HFFc6 (cell line): ENCODE results near the gene TFEB. TPM values are rescaled to one million over a fixed set of nuclear protein-coding genes. Genes with fewer than 3 reads are reported as not detected.

ENCODE experiments used
- DNase-seq: peaks from one replicate; pipeline ENCODE4 v3.0.0-alpha.2; 2018
- H3K27ac Mint-ChIP-seq: 2 replicates; pipeline ENCODE4 v1.8.0; 2020; ENCODE audit warnings: mild to moderate bottlenecking, mixed read lengths
- H3K27me3 Mint-ChIP-seq: 2 replicates; pipeline ENCODE4 v1.8.0; 2021; ENCODE audit warnings: mild to moderate bottlenecking, moderate library complexity, mixed read lengths; ENCODE audit not compliant: insufficient read depth
- H3K36me3 Mint-ChIP-seq: 2 replicates; pipeline ENCODE4 v1.8.0; 2021; ENCODE audit warnings: low read depth, mixed read lengths
- H3K4me1 Mint-ChIP-seq: 2 replicates; pipeline ENCODE4 v1.8.0; 2020; ENCODE audit warnings: low read depth, mixed read lengths
- H3K4me3 Mint-ChIP-seq: 2 replicates; pipeline ENCODE4 v1.8.0; 2020; ENCODE audit warnings: mild to moderate bottlenecking, moderate library complexity, mixed read lengths
- H3K9me3 Mint-ChIP-seq: 2 replicates; pipeline ENCODE4 v1.8.0; 2020; ENCODE audit warnings: mild to moderate bottlenecking, mixed read lengths
- CTCF ChIP-seq: fragments of 200-600 bp; sonication (generic); IDR thresholded peaks from 2 replicates; pipeline ENCODE4 v1.5.0; 2021; ENCODE audit warnings: antibody characterized with exemption, mild to moderate bottlenecking
- total RNA-seq, 6 experiments: library from RNA; stranded (reverse); fragmentation: NEBNext Ultra II Directional; extraction: Animal tissue kit (Norgen Biotek cat#: 25700); gene quantifications; 2 replicates in 1 of 6; 3 replicates in 5 of 6; pipeline ENCODE4 v1.2.3, GENCODE V29; 2021

TFEB gene
- total RNA-seq, 6 experiments from 2014 or later = 8.7 to 14.2 (median 11.0) TPM

DNA sequence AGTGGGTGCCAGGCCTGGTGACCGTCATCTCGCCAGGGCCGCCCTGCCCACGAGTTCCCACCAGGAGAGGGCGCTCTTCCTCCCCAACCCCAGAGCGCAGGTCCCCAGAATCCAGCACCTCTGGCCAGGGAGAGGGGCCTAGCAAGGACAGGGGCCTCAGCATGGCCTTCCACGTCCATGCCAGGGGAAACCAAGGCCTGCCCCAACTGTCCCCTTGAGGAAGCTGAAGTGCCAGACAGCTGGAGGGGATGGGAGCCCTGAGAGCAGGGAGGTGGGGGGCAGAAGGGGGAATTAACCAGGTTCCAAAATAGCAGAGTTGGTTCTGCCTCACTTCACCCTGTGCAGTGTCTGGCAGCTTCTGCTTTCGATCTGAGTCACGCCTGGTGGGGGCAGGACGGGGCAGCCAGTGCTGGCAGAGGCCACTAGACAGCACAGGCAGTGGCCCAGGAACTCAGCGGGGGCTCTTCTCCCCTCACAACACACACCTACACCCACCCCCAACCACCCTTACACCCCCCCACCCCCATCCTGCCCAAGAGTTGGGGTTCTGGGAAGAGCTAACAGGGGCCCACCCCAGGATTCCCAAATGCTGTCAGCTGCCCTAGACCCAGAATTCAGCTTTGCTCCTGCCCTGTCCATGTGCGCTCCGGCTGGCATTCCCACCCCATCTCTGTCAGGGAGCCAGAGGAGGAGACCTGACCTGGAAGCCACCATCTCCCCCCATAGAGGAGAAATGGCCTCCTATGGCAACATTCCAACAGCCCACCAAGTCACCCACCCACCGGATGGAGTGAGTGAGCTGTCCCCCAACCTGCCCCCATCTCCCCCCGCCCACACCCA lies 29.2 kb downstream of the TFEB start:
- DNase-seq = peak; percentile 70
- no peaks in the 10 kb centered on the region for H3K9me3 Mint-ChIP-seq
- H3K4me3 Mint-ChIP-seq = peak overlapping the region; percentile 42; the same call in 1 of the 2 replicates
- H3K4me1 Mint-ChIP-seq = peaks cover 22% of the 10 kb centered on the region
- peaks cover 2% of the 10 kb centered on the region for H3K27me3 Mint-ChIP-seq
- peak; percentile 90 for TF ChIP-seq CTCF
- H3K36me3 Mint-ChIP-seq = peaks cover 6% of the 10 kb centered on the region; the same call in 1 of the 2 replicates
- peak overlapping the region; percentile 87 for H3K27ac Mint-ChIP-seq

DNA sequence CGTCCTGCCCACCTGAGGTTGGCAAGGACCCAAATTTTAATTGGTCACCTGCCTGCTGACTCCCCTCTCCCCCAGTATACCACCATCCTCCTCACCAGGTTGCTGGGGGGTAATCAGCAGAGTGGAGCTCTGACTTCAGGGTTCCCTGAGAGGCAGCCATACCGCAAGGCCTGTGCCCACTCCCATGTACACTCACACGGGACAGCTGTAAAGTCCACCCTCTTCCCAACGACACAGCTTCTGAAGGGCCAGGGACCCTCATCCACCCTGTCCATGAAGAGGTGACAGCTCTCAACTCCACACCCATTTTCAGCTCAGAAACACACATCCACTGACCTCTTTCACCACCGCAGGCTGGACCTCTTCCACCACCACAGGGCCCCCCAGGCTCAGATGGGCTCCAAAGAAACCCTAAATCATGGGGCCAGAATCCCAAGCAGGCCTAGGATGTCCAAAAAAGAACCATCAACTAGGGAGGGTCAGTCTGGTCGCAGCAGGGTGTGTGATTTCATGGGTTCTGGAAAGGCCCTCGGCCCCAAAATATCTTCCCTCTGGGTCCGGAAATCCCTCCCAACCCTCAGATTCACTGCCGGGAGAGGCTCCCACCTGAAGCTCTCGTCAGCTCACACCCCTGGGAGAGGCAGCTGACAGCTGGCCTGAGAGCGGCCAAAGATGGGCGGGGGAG lies 30.0 kb downstream of the TFEB start:
- no peak overlapping the region for H3K4me3 Mint-ChIP-seq
- no peaks in the 10 kb centered on the region for H3K9me3 Mint-ChIP-seq
- DNase-seq = no peak
- peaks cover 22% of the 10 kb centered on the region for H3K4me1 Mint-ChIP-seq
- peaks cover 2% of the 10 kb centered on the region for H3K27me3 Mint-ChIP-seq
- TF ChIP-seq CTCF = no peak
- peaks cover 10% of the 10 kb centered on the region; the same call in 1 of the 2 replicates for H3K36me3 Mint-ChIP-seq
- peak overlapping the region; percentile 87 for H3K27ac Mint-ChIP-seq

DNA sequence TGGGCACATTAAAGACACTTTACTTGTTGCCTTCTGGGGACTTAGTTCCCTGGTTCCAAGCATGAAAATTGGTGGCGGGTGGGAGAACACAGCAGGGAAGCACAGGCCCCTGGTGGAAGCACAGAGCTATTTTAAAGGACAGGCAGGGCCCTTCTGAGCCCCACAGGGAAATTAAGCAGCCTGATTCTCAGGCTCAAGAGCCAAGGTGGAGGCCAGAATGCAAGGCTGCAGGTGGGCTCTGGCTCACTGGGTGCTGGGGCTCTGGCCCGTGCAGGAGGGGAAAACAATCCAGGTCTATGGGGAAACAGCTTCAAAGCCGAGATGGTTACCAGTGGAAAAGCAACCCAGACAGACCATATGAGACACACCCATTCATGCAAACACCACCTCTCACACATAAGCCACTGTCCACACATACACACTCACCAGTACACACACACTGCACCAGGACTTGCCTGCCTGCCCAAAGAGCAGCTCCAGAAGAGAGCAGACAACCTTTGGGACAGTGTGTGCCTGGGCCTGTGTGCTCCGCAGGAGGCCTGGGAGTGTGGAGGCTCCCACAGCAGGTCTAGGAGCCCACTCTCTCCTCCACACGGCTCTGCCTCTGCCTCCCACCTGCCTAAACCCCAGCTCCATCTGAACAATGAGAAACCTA lies 30.6 kb downstream of the TFEB start:
- TF ChIP-seq CTCF = no peak
- peak overlapping the region; percentile 38; the same call in 1 of the 2 replicates for H3K27ac Mint-ChIP-seq
- no peak for DNase-seq
- H3K4me1 Mint-ChIP-seq = peaks cover 24% of the 10 kb centered on the region
- peaks cover 10% of the 10 kb centered on the region; the same call in 1 of the 2 replicates for H3K36me3 Mint-ChIP-seq
- no peak overlapping the region for H3K4me3 Mint-ChIP-seq
- no peaks in the 10 kb centered on the region for H3K9me3 Mint-ChIP-seq
- peaks cover 2% of the 10 kb centered on the region for H3K27me3 Mint-ChIP-seq

DNA sequence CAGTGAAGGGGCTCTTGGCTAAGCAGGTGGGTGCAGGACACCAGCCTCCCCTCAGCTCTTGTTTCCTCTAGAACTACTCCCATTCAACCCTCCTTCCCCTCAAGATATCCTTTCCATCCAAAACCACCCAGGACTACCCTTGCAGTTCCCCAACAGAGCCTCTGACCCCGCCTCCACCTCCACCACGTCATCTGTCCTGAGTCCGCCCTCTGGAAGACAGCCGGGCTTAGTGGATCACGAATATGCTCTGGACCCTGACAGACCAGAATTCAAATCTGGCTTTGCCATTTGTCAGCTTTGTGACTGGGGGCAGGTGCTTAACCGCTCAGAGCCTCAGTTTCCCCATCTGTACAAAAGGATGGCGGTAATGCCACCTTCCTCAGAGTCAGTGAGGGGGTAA lies 31.4 kb downstream of the TFEB start:
- H3K4me1 Mint-ChIP-seq = peaks cover 32% of the 10 kb centered on the region
- no peaks in the 10 kb centered on the region for H3K9me3 Mint-ChIP-seq

More for the DNA sequence above, 31.4 kb downstream of the TFEB start:
- Mint-ChIP-seq H3K27me3 (peaks cover 2% of the 10 kb centered on the region), H3K27ac (no peak overlapping the region), H3K4me3 (no peak overlapping the region), H3K36me3 (0 out of 2 replicates have a peak, but pooled peaks cover 5% of the 10 kb centered on the region)
- no peak for TF ChIP-seq CTCF
- DNase-seq = no peak
